Activated CD4-positive, alpha-beta T cell treated with anti-CD3 and anti-CD28 coated beads for 1 hour (primary cell): ENCODE data around the gene MELTF.

Experiments
- DNase-seq: peaks from one replicate; pipeline ENCODE4 v3.0.0-alpha.2; 2020

MELTF gene

GRCh38 chr3:197026481-197026866 lies 3.1 kb downstream of the MELTF start:
- no peak for DNase-seq

DNA sequence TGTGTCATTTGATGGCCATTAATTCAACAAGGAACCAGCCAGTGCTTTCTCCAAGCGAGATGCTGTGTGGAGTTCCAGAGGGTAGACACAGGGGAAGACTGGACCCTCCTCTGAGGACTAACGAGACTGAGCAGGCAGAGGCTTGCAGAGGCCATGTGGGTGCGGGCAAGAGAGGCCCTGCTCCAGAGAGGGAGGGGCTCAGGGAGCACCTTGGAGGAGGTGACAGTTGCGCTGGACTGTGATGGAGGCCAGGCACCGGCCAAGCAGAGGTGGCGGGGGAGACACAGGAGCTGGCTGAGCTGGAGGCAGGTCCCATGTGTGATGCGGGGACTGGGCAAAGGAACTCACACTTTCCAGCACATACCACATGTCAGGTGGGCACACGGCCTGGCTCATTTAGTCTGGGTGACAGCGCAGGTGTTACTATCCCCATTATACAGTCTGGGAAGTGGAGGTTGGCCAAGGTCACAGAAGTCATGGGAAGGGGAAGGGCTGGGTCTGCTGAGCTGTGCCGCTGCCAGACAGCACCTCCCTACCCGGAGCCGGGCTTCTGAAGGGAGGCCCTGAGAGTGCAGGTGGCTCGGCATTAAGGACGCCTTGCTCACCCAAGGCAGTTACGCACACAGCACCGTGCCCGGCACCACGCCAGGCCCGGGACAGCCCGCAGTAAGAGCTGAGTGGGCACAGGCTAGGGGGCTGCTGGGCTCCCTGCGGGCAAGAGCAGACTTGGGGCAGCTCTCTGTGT lies 3.7 kb downstream of the MELTF start:
- DNase-seq, result no peak

DNA sequence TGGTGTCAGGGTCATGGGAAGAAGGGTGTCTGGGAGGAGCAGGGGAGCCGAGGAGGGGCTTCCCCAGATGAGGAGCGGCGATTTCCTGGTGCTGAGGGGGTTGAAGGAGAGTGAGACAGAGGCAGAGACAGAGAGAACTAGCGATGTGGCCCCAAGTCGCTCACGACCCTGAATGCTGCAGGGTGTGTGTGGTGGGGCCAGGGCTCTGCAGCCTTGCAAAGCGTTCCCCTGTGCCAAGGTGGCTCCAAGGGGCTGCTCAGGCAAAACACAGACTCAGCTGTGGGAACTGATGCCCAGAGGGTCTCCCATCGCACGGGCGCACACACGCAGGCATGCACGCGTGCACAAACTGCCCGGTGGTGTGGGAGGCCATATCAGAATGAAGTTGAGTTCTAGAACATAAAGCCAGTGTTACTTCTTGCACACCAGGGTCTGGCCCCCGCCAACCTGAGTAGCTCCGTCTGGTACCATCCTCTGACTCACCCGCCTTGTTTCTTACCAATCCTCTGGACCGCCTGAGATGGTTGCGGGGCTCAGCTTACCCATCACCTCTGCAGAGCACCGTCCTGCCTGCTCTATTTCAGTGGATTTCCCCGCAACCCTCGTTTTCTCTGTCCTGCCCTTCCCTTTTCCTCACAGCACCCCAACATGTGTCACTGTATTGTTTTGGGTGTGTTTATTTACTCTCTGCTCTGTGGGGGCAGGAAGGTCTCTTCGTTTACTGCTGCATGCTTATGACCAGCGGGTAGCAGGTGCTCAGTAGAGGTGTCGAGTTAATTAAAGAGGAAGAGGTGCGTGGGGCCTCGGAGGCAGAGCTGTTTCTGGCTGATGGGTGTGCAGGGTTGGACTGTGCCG lies 4.5 kb downstream of the MELTF start:
- DNase-seq, result no peak

DNA sequence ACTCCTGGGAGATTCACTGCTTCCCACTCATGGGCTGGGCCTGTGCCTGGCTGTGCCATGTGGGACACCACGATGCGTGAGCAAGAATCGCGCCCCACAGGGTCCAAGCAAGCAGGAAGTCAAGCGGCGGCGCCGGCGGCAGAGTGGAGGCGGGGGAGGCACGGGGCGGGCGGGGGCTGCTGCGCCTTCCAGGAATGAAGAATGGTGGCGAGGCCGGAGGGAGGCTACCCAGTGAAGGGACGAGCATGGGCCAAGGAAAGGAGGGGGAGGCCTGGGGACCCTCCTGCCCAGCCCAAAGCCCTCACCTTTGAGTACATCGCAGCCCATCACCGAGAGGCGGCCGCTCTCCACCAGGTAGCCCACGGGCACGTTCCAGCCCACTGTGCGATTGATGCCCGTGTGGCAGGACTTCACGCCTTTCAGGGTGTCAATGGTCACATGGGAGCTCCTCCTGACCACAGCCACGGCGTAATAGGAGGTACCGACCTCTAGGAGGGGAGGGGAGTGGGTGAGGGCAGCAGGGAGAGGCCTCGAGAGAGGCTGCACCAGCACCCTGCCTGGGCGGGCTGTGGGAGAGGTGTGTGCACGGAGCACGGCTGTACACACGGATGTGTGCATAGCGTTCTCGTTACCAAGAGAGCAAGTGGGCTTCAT lies 5.5 kb downstream of the MELTF start:
- DNase-seq, result no peak

GRCh38 chr3:197023241-197023997 lies 6.2 kb downstream of the MELTF start:
- DNase-seq, result no peak

DNA sequence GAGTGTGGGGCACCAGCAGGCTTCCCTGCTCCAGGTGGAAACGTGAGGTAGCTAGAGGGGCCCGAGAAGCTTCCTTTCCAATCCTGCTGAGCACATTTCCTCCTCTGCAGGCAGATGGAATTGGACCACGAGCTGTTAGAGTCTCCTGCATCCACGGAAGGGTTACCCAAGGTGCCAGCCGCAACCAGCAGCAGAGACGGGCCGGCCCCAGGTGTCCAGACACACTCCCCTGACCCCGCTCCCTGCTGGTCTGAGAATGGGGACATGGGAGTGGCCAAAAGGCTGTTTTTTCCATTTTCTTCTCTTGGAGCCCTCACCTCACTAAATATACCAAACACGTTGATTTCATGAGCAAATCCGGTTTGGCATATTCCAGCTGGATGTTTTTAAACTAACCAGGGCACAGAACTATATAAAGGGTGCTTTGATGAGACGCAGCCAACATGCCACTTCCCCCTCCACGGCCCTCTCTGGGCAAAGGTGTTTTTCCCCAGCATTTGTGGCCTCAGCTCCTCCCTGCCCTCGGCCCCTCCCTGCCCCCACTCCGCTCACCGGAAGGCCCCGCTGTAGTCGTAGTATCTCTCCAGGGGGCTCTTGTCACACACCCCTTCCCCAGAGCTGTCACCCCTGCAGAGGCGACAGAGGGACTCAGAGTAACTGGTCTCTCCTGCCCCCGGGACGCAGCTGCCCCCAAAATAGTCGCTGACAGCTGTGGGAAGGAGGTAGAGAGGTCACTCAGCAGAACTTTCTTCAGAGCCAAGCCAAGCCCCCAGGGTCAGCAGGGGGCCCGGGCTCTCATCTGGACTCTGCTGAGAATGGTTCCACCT lies 7.0 kb downstream of the MELTF start:
- DNase-seq, result no peak

- no peak for DNase-seq
Observed at GRCh38 chr3:197021729-197022404, 7.8 kb downstream of the MELTF start.

GRCh38 chr3:197021231-197021630 lies 8.4 kb downstream of the MELTF start:
- DNase-seq, result no peak

DNA sequence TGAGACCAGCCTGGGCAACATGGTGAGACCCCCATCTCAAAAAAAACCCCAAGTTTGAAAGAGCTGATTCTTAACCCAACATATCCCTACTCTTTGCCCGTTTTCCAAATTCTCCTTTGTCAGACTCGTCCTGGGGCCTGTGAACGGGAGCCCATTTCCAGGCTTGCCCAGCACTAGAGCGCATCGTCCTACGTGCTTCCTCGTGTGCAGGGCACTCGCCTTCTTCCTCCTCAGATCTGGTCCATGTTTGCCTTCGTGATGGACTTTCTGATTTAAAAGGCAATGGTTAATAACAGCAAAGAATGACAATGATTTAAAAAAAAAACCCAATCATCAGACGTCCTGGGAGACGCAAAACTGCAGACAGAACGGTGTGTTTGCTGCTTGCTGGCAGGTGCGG lies 10.1 kb downstream of the MELTF start:
- DNase-seq, result no peak

GRCh38 chr3:197019021-197019420 lies 10.6 kb downstream of the MELTF start:
- no peak for DNase-seq

GRCh38 chr3:197017003-197017402 lies 12.6 kb downstream of the MELTF start:
- DNase-seq, result no peak

DNA sequence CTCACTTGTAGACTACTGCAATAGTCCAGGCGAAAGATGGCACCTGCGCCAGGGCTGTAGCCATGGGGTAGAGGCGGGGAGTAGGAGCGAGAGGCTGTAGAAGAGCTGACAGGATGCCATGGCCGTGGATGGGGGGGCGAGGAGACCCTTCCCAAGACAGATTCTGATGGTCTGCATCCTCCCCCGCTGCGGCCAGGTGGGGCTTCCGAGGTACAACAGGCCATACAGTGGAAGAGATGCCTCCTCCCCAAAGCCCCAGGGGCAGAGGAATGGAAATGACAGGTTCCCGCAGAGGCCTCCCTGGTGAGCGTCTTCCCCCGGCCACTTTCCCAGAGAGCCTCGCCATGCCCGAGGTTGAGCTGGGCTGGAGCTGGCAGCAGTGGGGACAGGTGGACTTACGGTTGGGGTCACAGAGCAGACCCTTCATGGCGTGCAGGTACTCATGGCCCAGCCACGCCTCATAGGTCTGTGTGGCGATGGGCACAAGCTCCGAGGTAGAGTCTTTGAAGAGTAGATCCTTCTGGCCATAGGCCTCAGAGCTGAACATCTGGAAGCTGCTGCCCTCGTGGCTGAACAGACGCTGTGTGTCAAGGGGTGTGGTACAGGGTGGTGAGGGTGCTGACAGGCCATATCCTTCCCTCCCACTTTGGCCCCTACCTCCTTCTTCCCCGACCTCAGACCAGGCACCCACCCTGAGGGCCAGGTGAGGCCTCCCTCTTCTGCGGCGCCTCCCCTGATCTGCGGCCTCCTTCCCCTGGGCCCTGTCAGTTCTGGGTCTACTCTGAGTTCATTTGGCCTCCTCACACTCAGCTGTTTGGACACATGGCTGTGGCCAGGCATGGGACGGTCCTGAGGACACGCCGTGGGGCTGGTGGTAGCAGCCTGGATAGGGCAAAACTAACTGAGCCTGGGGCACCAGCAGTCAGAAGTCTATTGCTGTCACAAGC lies 13.6 kb downstream of the MELTF start:
- no peak for DNase-seq

- DNase-seq, result no peak
Observed at GRCh38 chr3:197014942-197015575, 14.6 kb downstream of the MELTF start.

GRCh38 chr3:197014024-197014423 lies 15.6 kb downstream of the MELTF start:
- no peak for DNase-seq

DNA sequence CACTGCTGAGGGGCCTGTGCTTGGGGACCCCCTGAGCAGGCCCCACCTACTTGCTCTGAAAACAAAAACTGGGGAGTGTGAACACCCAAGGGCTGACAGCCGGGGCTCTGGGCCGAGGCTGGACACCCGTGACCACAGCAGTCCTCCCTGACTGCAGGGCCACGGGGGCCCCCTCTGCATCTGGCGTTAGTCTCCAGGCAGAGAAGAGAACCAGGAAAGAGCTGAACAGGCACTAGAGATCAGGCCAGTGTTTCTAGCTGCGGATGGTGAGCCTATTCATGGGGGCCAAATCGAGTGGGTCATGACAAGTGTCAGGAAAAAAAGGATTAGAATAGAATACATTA lies 17.1 kb downstream of the MELTF start:
- DNase-seq, result no peak

DNA sequence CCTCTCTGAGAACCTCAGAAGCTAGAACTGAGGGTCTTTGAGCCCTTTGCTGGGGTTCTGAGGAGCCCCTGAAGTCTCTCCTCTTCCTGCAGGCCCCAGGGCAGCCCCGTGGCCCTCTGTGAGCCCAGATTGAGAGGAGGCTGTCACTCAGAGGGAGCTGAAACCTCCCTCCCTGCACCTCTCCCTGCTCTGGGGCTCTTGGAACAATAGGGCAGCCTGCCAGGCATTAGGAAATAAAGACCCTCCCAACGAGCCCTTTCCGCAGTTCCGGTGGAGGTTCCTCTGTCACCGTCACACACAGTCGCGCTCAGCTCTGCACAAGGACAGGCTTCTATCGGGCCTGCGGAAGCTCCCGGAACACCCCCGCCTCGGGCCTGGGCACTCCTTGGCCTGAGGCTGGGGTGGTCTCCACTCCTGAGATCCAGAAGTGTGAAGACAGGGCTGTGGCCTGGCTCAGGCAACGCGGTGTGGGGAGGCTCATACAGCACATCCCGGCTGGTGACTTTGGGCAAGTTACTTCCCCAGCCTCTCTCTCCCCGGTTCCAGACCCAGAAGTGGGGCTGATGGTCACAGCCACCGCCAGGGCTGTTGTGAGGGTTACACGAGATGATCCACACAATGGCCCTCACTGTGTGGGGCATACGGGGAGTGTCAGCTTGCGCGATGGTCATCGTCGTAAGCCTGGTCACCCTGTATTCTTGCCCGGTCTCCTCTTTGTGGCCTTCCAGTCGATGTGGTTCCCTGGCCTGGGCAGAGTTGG lies 17.7 kb downstream of the MELTF start:
- DNase-seq, result no peak

DNA sequence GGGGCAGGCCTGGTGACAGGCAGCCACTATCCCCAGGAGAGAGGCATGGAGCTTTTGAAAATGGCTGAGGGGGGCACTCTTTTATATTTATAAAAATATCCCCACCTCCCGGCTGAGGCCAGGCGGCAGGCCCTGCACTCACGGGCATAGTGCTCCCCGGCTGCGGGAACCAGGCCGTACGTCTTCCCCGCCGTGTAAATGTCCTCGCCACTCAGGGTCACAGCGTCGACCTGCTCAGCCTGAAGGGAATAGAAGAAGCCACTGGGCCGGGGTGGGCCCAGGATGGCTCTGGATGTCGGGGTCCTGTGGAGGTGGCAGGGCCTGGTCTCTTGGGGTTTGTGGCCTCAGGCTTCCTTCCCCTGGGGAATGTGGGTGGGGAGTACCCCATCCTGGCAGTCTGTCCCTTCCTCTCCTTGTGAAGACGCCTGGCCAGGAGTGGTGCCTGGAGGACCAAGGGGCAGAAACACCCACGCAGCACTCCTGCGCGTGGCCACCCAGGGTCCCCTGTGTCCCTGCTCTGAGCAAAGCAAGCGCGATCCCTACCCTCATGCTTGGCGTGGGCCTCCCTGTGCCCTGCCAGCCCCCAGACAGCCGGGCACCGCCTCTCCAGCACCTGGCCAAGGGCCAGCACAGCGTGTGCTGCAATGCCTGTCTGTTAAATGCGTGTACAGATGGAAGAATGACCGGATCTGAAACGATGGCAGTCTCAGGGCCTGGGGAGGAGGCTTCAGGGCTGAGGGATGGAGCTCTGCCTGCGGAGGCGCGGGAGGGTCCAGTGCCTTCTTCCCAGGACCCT lies 18.9 kb downstream of the MELTF start:
- no peak for DNase-seq

GRCh38 chr3:197009532-197010019 lies 20.0 kb downstream of the MELTF start:
- DNase-seq, result no peak
